K562 (cell line): ENCODE measurements around the gene DENND4C. TPM values are rescaled to one million over a fixed set of nuclear protein-coding genes. Genes with fewer than 3 reads are reported as not detected.

ENCODE experiments used
- ATF2 ChIP-seq: sonication (generic); formaldehyde crosslinking; IDR thresholded peaks from 2 replicates; pipeline ENCODE4 v1.8.1; 2022; ENCODE audit warnings: missing genetic modification reagents
- CREB3L1 ChIP-seq: fragments of 450-650 bp; IDR thresholded peaks from 2 replicates; pipeline ENCODE4 v1.6.1; 2014; ENCODE audit warnings: low read depth, mild to moderate bottlenecking, moderate library complexity, borderline replicate concordance
- DLX4 ChIP-seq: fragments of 250-450 bp; sonication (Bioruptor Pico); IDR thresholded peaks from 2 replicates; pipeline ENCODE4 v1.6.1; 2021; ENCODE audit warnings: mild to moderate bottlenecking
- GTF3C2 ChIP-seq: IDR thresholded peaks from 3 replicates; pipeline ENCODE4 v1.6.1; 2011; ENCODE audit warnings: borderline replicate concordance, mild to moderate bottlenecking, moderate library complexity; ENCODE audit not compliant: insufficient read length; ENCODE audit errors: extremely low read depth
- HNRNPL ChIP-seq: fragments of 200-400 bp; formaldehyde crosslinking; IDR thresholded peaks from 2 replicates; pipeline ENCODE4 v1.6.1; 2017; ENCODE audit warnings: low read depth, mild to moderate bottlenecking, low read length
- KDM4B ChIP-seq, 2 experiments: fragments of 450-650 bp in 1 of 2; sonication (generic) in 1 of 2; IDR thresholded peaks; 2 replicates each; pipeline ENCODE4 v1.6.1; 2016 to 2017; ENCODE audit warnings: borderline replicate concordance in 2 of 2, antibody characterized with exemption in 1 of 2, low read depth in 1 of 2, mild to moderate bottlenecking in 1 of 2
- NELFE ChIP-seq: IDR thresholded peaks from 2 replicates; pipeline ENCODE4 v1.6.1; 2011; ENCODE audit warnings: mild to moderate bottlenecking; ENCODE audit not compliant: insufficient read depth, insufficient read length
- NFE2L1 ChIP-seq: fragments of 450-650 bp; IDR thresholded peaks from 2 replicates; pipeline ENCODE4 v1.6.1; 2016; ENCODE audit warnings: missing genetic modification characterization, low read depth, mild to moderate bottlenecking, missing compliant biosample characterization, moderate library complexity, borderline replicate concordance
- NR2C1 ChIP-seq, 2 experiments: fragments of 450-650 bp; IDR thresholded peaks; 2 replicates each; pipeline ENCODE4 v1.6.1; 2017; ENCODE audit warnings: mild to moderate bottlenecking in 2 of 2, antibody characterized with exemption in 1 of 2, inconsistent platforms in 1 of 2, missing compliant biosample characterization in 1 of 2, missing genetic modification characterization in 1 of 2
- NUFIP1 ChIP-seq: fragments of 450-650 bp; IDR thresholded peaks from 2 replicates; pipeline ENCODE4 v1.6.1; 2018; ENCODE audit not compliant: partially characterized antibody
- PHF8 ChIP-seq: fragments of 200-600 bp; sonication (generic); IDR thresholded peaks from 2 replicates; pipeline ENCODE4 v1.6.1; 2012; ENCODE audit warnings: mixed run types, mild to moderate bottlenecking, inconsistent platforms, low read length, moderate library complexity, borderline replicate concordance
- SNRNP70 ChIP-seq: fragments of 200-400 bp; formaldehyde crosslinking; optimal IDR thresholded peaks from 2 replicates; pipeline ENCODE3; 2017; ENCODE audit warnings: low read depth, low read length
- SRSF3 ChIP-seq: fragments of 200-400 bp; formaldehyde crosslinking; IDR thresholded peaks from 2 replicates; pipeline ENCODE4 v1.6.1; 2016; ENCODE audit warnings: mild to moderate bottlenecking, low read length, moderate library complexity; ENCODE audit not compliant: insufficient read depth
- ZBTB43 ChIP-seq: sonication (generic); formaldehyde crosslinking; IDR thresholded peaks from 2 replicates; pipeline ENCODE4 v1.8.0; 2023; ENCODE audit warnings: mild to moderate bottlenecking, missing genetic modification reagents
- ZNF449 ChIP-seq: fragments of 250-450 bp; sonication (Bioruptor Pico); IDR thresholded peaks from 2 replicates; pipeline ENCODE4 v1.8.0; 2022; ENCODE audit warnings: moderate library complexity, mild to moderate bottlenecking, inconsistent platforms
- polyA plus RNA-seq, 8 experiments: library from polyadenylated mRNA; depleted of rRNA in 4 of 8; stranded (reverse) in 5 of 8; unstranded in 3 of 8; fragments of >200 nt; fragmentation: Nextera tagmentation in 2 of 8; fragmentation: Illumina TruSeq in 1 of 8; extraction: Ambion mirVana in 2 of 8; extraction: Trizol in 1 of 8; gene quantifications; 2 replicates each; pipeline versions ENCODE4 v1.2.1 to v1.2.3, GENCODE V29; 2011 to 2014; ENCODE audit warnings: inconsistent platforms in 1 of 8, missing spikeins in 1 of 8
- total RNA-seq, 7 experiments: library from RNA; depleted of rRNA in 6 of 7; stranded (reverse); fragments of >200 nt in 6 of 7; fragmentation: Illumina TruSeq in 2 of 7; extraction: Trizol in 2 of 7; gene quantifications; 2 replicates each; pipeline versions ENCODE4 v1.2.1 to v1.2.3, GENCODE V29; 2011 to 2021; ENCODE audit warnings: low replicate concordance in 1 of 7

The DENND4C gene
- total and polyA plus RNA-seq, 9 of the 15 experiments (the other 6 are each of a cell fraction or from before 2014, with no cell fraction given): 4.8 to 31.8 (median 13.9) TPM

GRCh38 chr9:19408693-19409400 is 178.4 kb downstream of the DENND4C start, which contains the start of gene ACER2 (continued):
- TF ChIP-seq NR2C1 (IDR thresholded peaks at IDR 0.05) (no peak), NR2C1 (tag; IDR thresholded peaks at IDR 0.05) (no peak), PHF8 (peak; percentile 76; the same call in 1 of the 2 replicates), GTF3C2 (no peak), CREB3L1 (no peak; the same call in 1 of the 2 replicates), ATF2 (CRISPR knock-in tag) (no peak), NFE2L1 (tag) (no peak), SNRNP70 (no peak), SRSF3 (no peak), DLX4 (CRISPR knock-in tag) (no peak), ZBTB43 (no peak), NUFIP1 (no peak), HNRNPL (0 out of 2 replicates have a peak, but pooled peaks have one; percentile 24), ZNF449 (CRISPR knock-in tag) (no peak), NELFE (no peak), KDM4B (IDR thresholded peaks at IDR 0.05; ENCODE audit: borderline replicate concordance in 2 of 2, low read depth in 1 of 2) (peak in 1 of 2 experiments; percentile 56; a peak in 1 of 4 replicates)
